PFSK-1 (cell line): ENCODE results near the gene DNER.

Source experiments
- FOXP2 ChIP-seq: optimal IDR thresholded peaks from 2 replicates; pipeline ENCODE3; 2011; ENCODE audit warnings: borderline replicate concordance, control low read depth, inconsistent platforms; ENCODE audit not compliant: insufficient read depth; ENCODE audit errors: extremely low read length, extremely low read depth
- POLR2AphosphoS5 ChIP-seq: IDR thresholded peaks from 2 replicates; pipeline ENCODE4 v1.6.1; 2012; ENCODE audit warnings: low read depth, mild to moderate bottlenecking, control low read depth, low read length, moderate library complexity
- REST ChIP-seq, 2 experiments: IDR thresholded peaks; 2 replicates each; pipeline versions ENCODE4 v1.6.1 to v1.8.0; 2011 to 2012; ENCODE audit warnings: low read depth in 2 of 2, low read length in 2 of 2, control low read depth in 1 of 2, inconsistent platforms in 1 of 2, mild to moderate bottlenecking in 1 of 2, moderate library complexity in 1 of 2; ENCODE audit not compliant: insufficient read depth in 1 of 2
- SIN3A ChIP-seq: IDR thresholded peaks from 2 replicates; pipeline ENCODE4 v1.6.1; 2012; ENCODE audit warnings: mild to moderate bottlenecking, low read length, moderate library complexity, borderline replicate concordance; ENCODE audit not compliant: insufficient read depth
- TAF1 ChIP-seq: IDR thresholded peaks from 2 replicates; pipeline ENCODE4 v1.6.1; 2012; ENCODE audit warnings: low read length, control low read depth, borderline replicate concordance; ENCODE audit not compliant: insufficient read depth

DNER gene

DNA sequence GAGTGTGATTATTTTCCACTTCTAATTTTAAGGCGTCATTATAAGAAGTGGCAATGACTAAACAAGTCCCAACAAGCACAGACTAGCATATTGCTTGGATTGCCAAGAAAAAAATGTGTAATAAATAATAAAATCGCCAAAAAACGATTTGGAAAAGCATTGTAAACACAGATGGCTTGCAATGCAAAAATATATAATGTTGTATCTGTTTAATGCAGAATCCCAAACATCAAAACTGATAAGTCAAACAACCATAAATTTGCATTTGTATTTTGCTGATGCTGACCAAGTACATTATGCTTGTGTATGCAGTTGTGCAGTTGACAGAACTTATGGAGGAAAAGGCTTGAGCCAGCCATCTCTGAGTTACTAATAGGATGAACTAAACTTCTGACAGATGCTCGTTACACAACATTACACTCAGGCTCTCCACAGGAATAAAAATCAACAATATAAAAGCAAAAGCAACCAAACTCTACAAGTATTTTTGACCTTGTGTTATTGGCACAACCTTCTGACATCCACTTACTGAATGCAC is 68.1 kb downstream of the DNER start:
- no peak for TF ChIP-seq REST (IDR thresholded peaks at IDR 0.05; ENCODE audit: insufficient read depth in 1 of 2, low read depth in 2 of 2, low read length in 2 of 2)
- TF ChIP-seq TAF1, result no peak
- TF ChIP-seq FOXP2, result no peak
- TF ChIP-seq POLR2AphosphoS5, result no peak
- TF ChIP-seq SIN3A, result no peak

GRCh38 chr2:229642371-229642770 is 72.0 kb downstream of the DNER start:
- no peak for TF ChIP-seq FOXP2
- TF ChIP-seq TAF1, result no peak
- no peak for TF ChIP-seq REST (IDR thresholded peaks at IDR 0.05; ENCODE audit: insufficient read depth in 1 of 2, low read depth in 2 of 2, low read length in 2 of 2)
- no peak for TF ChIP-seq POLR2AphosphoS5
- no peak for TF ChIP-seq SIN3A

DNA sequence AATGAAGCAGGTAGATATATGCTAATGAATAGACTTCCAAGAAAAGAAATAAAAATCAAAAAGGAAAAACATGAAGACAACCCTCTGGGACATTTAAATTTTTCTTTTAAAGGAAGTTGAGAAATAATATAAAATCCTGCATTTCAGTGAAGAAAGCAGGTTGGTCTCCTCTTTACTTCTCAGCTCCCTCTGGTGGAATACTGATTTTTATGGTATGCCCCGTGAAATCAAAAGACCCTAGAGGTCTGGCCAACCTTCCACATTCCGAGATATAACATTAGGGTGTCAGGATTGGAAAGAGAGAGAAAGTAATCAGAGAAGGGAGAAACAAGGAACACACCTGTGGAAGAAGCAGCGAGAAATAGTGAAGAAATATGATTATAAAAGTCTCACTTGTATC is 72.7 kb downstream of the DNER start:
- no peak for TF ChIP-seq REST (IDR thresholded peaks at IDR 0.05; ENCODE audit: insufficient read depth in 1 of 2, low read depth in 2 of 2, low read length in 2 of 2)
- no peak for TF ChIP-seq TAF1
- TF ChIP-seq FOXP2, result no peak
- TF ChIP-seq SIN3A, result no peak
- TF ChIP-seq POLR2AphosphoS5, result no peak

GRCh38 chr2:229640636-229641035 is 73.7 kb downstream of the DNER start:
- TF ChIP-seq POLR2AphosphoS5 (no peak), TAF1 (no peak), REST (IDR thresholded peaks at IDR 0.05; ENCODE audit: insufficient read depth in 1 of 2, low read depth in 2 of 2, low read length in 2 of 2) (no peak), SIN3A (no peak), FOXP2 (no peak)

GRCh38 chr2:229636571-229636970 is 77.8 kb downstream of the DNER start:
- TF ChIP-seq POLR2AphosphoS5 (no peak), FOXP2 (no peak), TAF1 (no peak), SIN3A (no peak), REST (IDR thresholded peaks at IDR 0.05; ENCODE audit: insufficient read depth in 1 of 2, low read depth in 2 of 2, low read length in 2 of 2) (no peak)
